Right lobe of liver (tissue), 6 donors: Measurements from ENCODE around the gene EMC9. TPM values are rescaled to one million over a fixed set of nuclear protein-coding genes. Genes with fewer than 3 reads are reported as not detected.

Experiments used
- ATAC-seq, 4 donors: fragments of 200-7000 bp; cut with Tn5 transposase; one replicate each; pipeline ENCODE4 v1.9.1; 2020; ENCODE audit warnings: mild to moderate bottlenecking in 4 of 4, moderate library complexity in 4 of 4
- DNase-seq, 3 donors: peaks; one replicate each; pipeline ENCODE4 v3.0.0-alpha.2; 2020
- H3K27ac ChIP-seq, 3 donors: fragments of 200-600 bp; one replicate each; pipeline ENCODE4 v1.8.0; 2022
- H3K27me3 ChIP-seq, 2 donors: fragments of 200-600 bp; one replicate each; pipeline ENCODE4 v1.8.0; 2022
- H3K36me3 ChIP-seq, 4 donors: fragments of 200-600 bp; sonication (generic) in 1 of 4; one replicate each; pipeline versions ENCODE4 v1.5.1 to v1.8.0; 2017 to 2022; ENCODE audit warnings: control low read depth in 1 of 4
- H3K4me1 ChIP-seq, 4 donors: fragments of 200-600 bp; sonication (generic) in 1 of 4; one replicate each; pipeline versions ENCODE4 v1.5.1 to v1.8.0; 2017 to 2022; ENCODE audit warnings: control low read depth in 1 of 4
- H3K4me3 ChIP-seq, 3 donors: fragments of 200-600 bp; one replicate each; pipeline ENCODE4 v1.8.0; 2022
- H3K9me3 ChIP-seq, 4 donors: fragments of 200-600 bp; sonication (generic) in 1 of 4; one replicate each; pipeline versions ENCODE4 v1.5.1 to v1.8.0; 2017 to 2022; ENCODE audit warnings: control low read depth in 1 of 4
- POLR2A ChIP-seq: fragments of 450-650 bp; IDR thresholded peaks from one replicate; pipeline ENCODE4 v1.6.1; 2017; ENCODE audit warnings: antibody characterized with exemption, mild to moderate bottlenecking
- WGBS: methylation state at CpG from one replicate; pipeline ENCODE4 v1.1.6; 2018; ENCODE audit warnings: low coverage, low lambda C conversion rate; ENCODE audit not compliant: insufficient coverage; ENCODE audit errors: missing lambda C conversion rate; 5-methylcytosine and 5-hydroxymethylcytosine counted together
- intact Hi-C, 2 donors: fragments of 100-400 bp; cut with DNase I; formaldehyde crosslinking; loops; one replicate each; pipeline versions ENCODE4 v1.11.2 to v1.14.1; 2022
- total RNA-seq, 6 experiments: library from RNA; depleted of rRNA in 2 of 6; stranded (reverse); fragments of >200 nt in 2 of 6; fragmentation: NEBNext Ultra II Directional in 3 of 6; extraction: Animal tissue kit (Norgen Biotek cat#: 25700) in 3 of 6; gene quantifications; one replicate each; pipeline versions ENCODE4 v1.1.0 to v1.2.4, GENCODE V29; 2016 to 2023
- TF ChIP-seq, protein P1 (sequence below), 4 donors: fragments of 200-600 bp in 3 of 4; fragments of 450-650 bp in 1 of 4; IDR thresholded peaks; one replicate each; pipeline versions ENCODE4 v1.5.1 to v1.8.0; 2016 to 2022; ENCODE audit warnings: antibody characterized with exemption in 4 of 4, mild to moderate bottlenecking in 2 of 4
- donor health status: DM: no; HTN: yes; CAD: no.
- donor health status: DM: no; HTN: no; CAD: no.
- donor health status: DM: no; HTN: no; CAD: no.
- donor health status: DM: no; HTN: yes; CAD: no.
- donor health status: DM: no; HTN: yes; CAD: no.

Gene EMC9
- total RNA-seq, 6 experiments from 2014 or later: 10.2 to 21.4 (median 11.9) TPM

DNA sequence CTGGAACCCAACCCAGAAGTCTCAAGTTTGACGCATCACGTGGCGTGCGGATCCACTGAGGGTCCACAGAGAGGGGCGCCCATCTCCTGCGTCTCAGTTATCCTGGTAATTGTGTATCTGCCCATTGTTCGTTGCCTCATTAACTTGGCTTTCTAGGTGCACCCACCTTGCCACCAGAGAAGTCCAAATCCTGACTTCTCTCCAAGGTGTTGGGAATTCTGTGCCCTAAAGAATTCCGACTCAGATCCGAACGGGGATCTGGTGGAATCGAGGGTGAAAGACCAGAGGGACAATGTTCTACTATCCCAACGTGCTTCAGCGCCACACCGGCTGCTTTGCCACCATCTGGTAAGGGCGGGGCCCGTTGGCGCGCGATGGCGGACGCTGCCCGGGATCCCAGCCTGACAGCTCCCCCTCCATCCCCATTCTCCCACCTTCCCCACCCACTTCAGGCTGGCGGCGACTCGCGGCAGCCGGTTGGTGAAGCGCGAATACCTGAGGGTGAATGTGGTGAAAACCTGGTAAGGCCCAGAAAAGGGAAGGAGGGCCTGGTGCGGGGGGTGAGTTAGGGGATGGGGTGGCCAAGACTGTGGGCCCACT is 31.0 kb upstream of the EMC9 start:
- Histone ChIP-seq H3K36me3 (peaks cover 0 to 5% (median 0%) of the 10 kb centered on the region in 4 donors), H3K27me3 (no peaks in the 10 kb centered on the region), H3K4me1 (no peaks in the 10 kb centered on the region), H3K9me3 (no peaks in the 10 kb centered on the region), H3K4me3 (no peak overlapping the region), H3K27ac (no peak overlapping the region)
- WGBS: 52% methylated on average over 14 of the region's 30 CpGs
- TF ChIP-seq, protein P1, sequence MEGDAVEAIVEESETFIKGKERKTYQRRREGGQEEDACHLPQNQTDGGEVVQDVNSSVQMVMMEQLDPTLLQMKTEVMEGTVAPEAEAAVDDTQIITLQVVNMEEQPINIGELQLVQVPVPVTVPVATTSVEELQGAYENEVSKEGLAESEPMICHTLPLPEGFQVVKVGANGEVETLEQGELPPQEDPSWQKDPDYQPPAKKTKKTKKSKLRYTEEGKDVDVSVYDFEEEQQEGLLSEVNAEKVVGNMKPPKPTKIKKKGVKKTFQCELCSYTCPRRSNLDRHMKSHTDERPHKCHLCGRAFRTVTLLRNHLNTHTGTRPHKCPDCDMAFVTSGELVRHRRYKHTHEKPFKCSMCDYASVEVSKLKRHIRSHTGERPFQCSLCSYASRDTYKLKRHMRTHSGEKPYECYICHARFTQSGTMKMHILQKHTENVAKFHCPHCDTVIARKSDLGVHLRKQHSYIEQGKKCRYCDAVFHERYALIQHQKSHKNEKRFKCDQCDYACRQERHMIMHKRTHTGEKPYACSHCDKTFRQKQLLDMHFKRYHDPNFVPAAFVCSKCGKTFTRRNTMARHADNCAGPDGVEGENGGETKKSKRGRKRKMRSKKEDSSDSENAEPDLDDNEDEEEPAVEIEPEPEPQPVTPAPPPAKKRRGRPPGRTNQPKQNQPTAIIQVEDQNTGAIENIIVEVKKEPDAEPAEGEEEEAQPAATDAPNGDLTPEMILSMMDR (IDR thresholded peaks at IDR 0.05): no peak
- no peak for TF ChIP-seq POLR2A
- DNase-seq (no peak), ATAC-seq (no peak)
- intact Hi-C loops: no loop called here

DNA sequence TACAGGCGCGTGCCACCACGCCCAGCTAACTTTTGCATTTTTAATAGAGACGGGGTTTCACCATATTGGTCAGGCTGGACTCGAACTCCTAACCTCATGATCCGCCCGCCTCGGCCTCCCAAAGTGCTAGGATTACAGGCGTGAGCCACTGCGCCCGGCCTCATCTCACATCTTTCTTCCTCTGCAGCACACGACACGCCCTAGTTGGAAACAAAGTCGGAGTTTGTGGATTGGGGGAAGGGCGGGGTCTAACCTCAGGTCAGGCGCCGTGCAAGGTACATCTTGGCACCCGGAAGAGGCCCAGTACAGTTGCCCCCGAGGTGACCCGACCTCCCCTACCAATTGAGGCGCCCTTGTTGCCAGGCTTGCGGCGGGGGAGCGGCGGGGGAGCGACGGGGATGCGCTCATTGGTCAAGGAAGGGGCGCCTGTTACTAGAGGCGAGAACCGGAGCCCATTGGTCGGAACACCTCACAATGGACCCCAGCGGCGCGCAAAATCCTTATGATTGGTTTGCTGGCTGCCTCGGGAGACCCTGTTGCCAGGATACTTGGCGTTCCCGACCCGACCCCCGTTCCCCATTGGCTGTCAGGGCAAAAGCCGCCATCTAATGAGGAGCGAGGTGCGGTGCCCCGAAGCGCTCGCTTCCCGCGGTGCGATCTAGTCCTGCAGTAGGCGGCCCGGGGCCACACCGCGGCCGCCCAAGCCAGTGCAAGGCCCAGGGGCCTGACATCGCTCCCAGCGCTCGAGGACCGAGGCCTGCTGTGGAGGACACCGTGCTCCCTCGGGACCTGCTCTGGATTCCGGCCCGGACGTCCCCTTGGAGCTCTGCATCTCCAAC is 30.2 kb upstream of the EMC9 start, which contains the start of gene REC8:
REC8 (plus strand) TSS at position 659 of the 839 bp plus-strand sequence. CDS start 473 bp downstream, outside the sequence.
- H3K27ac ChIP-seq: no peak within 1 kb of the TSS
- no peak within 1 kb of the TSS for H3K4me3 ChIP-seq
- DNase-seq (peak in 2 of 3 donors; percentile 46 to 70), ATAC-seq (peak; percentile 52 to 66 (median 65))
- peaks cover 0 to 5% (median 2%) of the 10 kb centered on the region in 4 donors for H3K36me3 ChIP-seq
- H3K27me3 ChIP-seq: no peaks in the 10 kb centered on the region
- TF ChIP-seq POLR2A: no peak
- TF ChIP-seq, protein P1 (IDR thresholded peaks at IDR 0.05): no peak
- H3K4me1 ChIP-seq: no peaks in the 10 kb centered on the region
- WGBS: 58% methylated on average over 11 of the region's 63 CpGs
- intact Hi-C loops: no loop called here
- no peaks in the 10 kb centered on the region for H3K9me3 ChIP-seq

DNA sequence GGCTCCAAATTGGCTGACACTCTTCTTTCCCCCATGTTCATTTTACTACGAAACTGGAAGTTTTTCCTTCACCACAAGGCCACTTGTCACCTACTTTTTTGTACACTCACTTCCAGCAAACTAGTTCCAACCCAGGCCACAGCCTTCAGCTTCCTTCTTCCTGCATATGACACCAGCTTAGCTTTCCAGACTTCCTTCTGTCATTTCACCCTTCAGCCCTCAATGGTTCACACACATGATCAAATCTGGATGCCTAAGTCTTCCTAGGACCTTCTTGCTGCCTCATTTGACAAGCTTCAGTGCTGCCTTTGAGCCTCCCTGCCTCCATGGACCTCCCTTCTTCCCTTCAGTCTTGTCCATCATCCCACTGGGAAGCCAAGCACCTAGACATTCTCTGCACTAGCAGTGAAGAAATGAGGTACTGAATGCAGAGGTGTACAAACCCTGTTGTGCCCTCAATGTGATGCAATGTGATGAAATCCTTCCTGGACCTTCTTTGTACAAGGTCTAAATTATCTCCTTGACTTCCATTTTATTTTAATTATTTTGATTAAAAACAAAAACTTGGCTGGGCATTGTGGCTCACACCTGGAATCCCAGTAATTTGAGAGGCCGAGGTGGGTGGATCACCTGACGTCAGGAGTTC is 26.2 kb upstream of the EMC9 start:
- Histone ChIP-seq H3K27ac (no peak overlapping the region), H3K9me3 (no peaks in the 10 kb centered on the region), H3K4me3 (no peak overlapping the region), H3K4me1 (peaks cover 0 to 8% (median 2%) of the 10 kb centered on the region in 4 donors), H3K36me3 (peaks cover 7 to 43% (median 25%) of the 10 kb centered on the region in 4 donors), H3K27me3 (no peaks in the 10 kb centered on the region)
- TF ChIP-seq, protein P1 (IDR thresholded peaks at IDR 0.05): no peak
- TF ChIP-seq POLR2A: no peak
- ATAC-seq: peak in 2 of 4 donors; percentile 31 to 42
- no peak for DNase-seq
- 87% methylated on average over 3 of the region's 3 CpGs for WGBS
- intact Hi-C loops: loop anchor here in 1 of 2 donors (10.0 kb wide), 1 partner anchor 103 kb away; no protein-coding TSS in a partner anchor

DNA sequence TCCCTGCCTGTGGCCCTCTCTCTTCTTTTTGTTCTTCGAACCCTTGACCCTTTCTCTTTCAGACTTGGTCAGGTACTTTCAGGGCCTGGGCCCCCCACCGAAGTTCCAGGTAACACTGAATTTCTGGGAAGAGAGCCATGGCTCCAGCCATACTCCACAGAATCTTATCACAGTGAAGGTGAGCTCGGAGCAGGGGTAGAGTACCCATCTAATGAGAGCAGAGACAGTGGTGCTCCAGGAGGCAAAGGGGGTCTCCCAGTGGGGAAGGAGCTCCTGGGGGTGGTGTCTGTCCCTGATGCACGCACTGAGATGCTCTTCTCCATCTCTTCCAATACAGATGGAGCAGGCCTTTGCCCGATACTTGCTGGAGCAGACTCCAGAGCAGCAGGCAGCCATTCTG is 24.4 kb upstream of the EMC9 start:
- Histone ChIP-seq H3K4me3 (no peak overlapping the region), H3K9me3 (no peaks in the 10 kb centered on the region), H3K27ac (no peak overlapping the region), H3K4me1 (peaks cover 0 to 22% (median 7%) of the 10 kb centered on the region in 4 donors), H3K36me3 (peaks cover 7 to 43% (median 25%) of the 10 kb centered on the region in 4 donors), H3K27me3 (no peaks in the 10 kb centered on the region)
- DNase-seq (no peak), ATAC-seq (no peak)
- intact Hi-C loops: loop anchor here in 1 of 2 donors (10.0 kb wide), 1 partner anchor 101 kb away; no protein-coding TSS in a partner anchor
- TF ChIP-seq, protein P1 (IDR thresholded peaks at IDR 0.05): no peak
- no peak for TF ChIP-seq POLR2A
- WGBS: 95% methylated on average over 5 of the region's 5 CpGs
